CD4-positive, alpha-beta T cell (primary cell): ENCODE measurements around the gene TP53I11. TPM values are rescaled to one million over a fixed set of nuclear protein-coding genes. Genes with fewer than 3 reads are reported as not detected.

Source experiments
- ATAC-seq: fragments of 200-7000 bp; cut with Tn5 transposase; one replicate; pipeline ENCODE4 v1.10.0; 2022; ENCODE audit warnings: mild to moderate bottlenecking; ENCODE audit not compliant: poor library complexity
- CTCF ChIA-PET: fragments of 350-600 bp; sonication (Branson Sonifier 250); formaldehyde crosslinking; loops from one replicate; lab custom pipeline; 2021; ENCODE audit warnings: antibody characterized with exemption, inconsistent platforms; lab: Charles Lee
- POLR2A ChIA-PET: fragments of 350-600 bp; sonication (Branson Sonifier 250); formaldehyde crosslinking; loops from one replicate; lab custom pipeline; 2021; ENCODE audit warnings: antibody characterized with exemption, inconsistent platforms; lab: Charles Lee
- DNase-seq, 14 experiments: peaks; one replicate each; pipeline ENCODE4 v3.0.0-alpha.2; 2013 to 2020; ENCODE audit warnings: mixed read lengths in 2 of 14
- H3K27ac ChIP-seq, 2 donors: one replicate each; pipeline versions ENCODE4 v1.5.1 to v1.7.0; 2013; ENCODE audit warnings: low read length in 2 of 2, low read depth in 1 of 2, mild to moderate bottlenecking in 1 of 2
- H3K27me3 ChIP-seq, 2 experiments: 1 replicate in 1 of 2; 2 replicates in 1 of 2; pipeline versions ENCODE4 v1.6.1 to v1.7.0; 2013; ENCODE audit warnings: low read length in 2 of 2, control low read depth in 1 of 2, mild to moderate bottlenecking in 1 of 2, moderate library complexity in 1 of 2; ENCODE audit not compliant: insufficient read depth in 2 of 2, control insufficient read depth in 1 of 2
- H3K36me3 ChIP-seq: one replicate; pipeline ENCODE4 v1.6.1; 2013; ENCODE audit warnings: low read length, control low read depth; ENCODE audit not compliant: insufficient read depth
- H3K4me1 ChIP-seq: one replicate; pipeline ENCODE4 v1.6.1; 2013; ENCODE audit warnings: low read length, control low read depth; ENCODE audit not compliant: insufficient read depth
- H3K4me3 ChIP-seq: one replicate; pipeline ENCODE4 v1.5.1; 2013; ENCODE audit warnings: mild to moderate bottlenecking, low read length, moderate library complexity
- H3K9me3 ChIP-seq, 2 experiments: 1 replicate in 1 of 2; 2 replicates in 1 of 2; pipeline versions ENCODE4 v1.6.1 to v1.7.0; 2013; ENCODE audit warnings: low read length in 2 of 2, mild to moderate bottlenecking in 2 of 2, control low read depth in 1 of 2, moderate library complexity in 1 of 2; ENCODE audit not compliant: control insufficient read depth in 1 of 2, insufficient read depth in 1 of 2
- H3K27ac Mint-ChIP-seq: one replicate; pipeline ENCODE4 v1.8.0; 2020; ENCODE audit warnings: mixed read lengths
- H3K27me3 Mint-ChIP-seq: one replicate; pipeline ENCODE4 v1.8.0; 2021; ENCODE audit warnings: mixed read lengths
- H3K36me3 Mint-ChIP-seq: one replicate; pipeline ENCODE4 v1.8.0; 2021; ENCODE audit warnings: low read depth, mixed read lengths
- H3K4me1 Mint-ChIP-seq: one replicate; pipeline ENCODE4 v1.8.0; 2021; ENCODE audit warnings: low read depth, mixed read lengths
- H3K4me3 Mint-ChIP-seq: one replicate; pipeline ENCODE4 v1.8.0; 2020; ENCODE audit warnings: mild to moderate bottlenecking, mixed read lengths
- H3K9me3 Mint-ChIP-seq: one replicate; pipeline ENCODE4 v1.8.0; 2020; ENCODE audit warnings: mixed read lengths
- CTCF ChIP-seq: fragments of 200-600 bp; IDR thresholded peaks from one replicate; pipeline ENCODE4 v1.8.0; 2022; ENCODE audit warnings: antibody characterized with exemption, mild to moderate bottlenecking
- intact Hi-C, 2 experiments: fragments of 100-400 bp; cut with DNase I in 1 of 2; cut with micrococcal nuclease in 1 of 2; formaldehyde crosslinking; loops; one replicate each; pipeline versions ENCODE4 v1.15.1 to v1.9.0; 2023 to 2025; cut with DNase I, micrococcal nuclease
- total RNA-seq, 174 experiments: library from RNA in 2 of 174; stranded (reverse) in 2 of 174; gene quantifications; one replicate each; pipeline ENCODE4 v1.2.3 and lab custom pipeline; 2021 to 2026

Gene TP53I11
- total RNA-seq, 2 experiments from 2014 or later: 3.5 to 4.6 TPM

- H3K4me1 Mint-ChIP-seq: no peaks in the 10 kb centered on the region
- no peaks in the 10 kb centered on the region for H3K36me3 Mint-ChIP-seq
- peaks cover 43% of the 10 kb centered on the region for H3K4me1 ChIP-seq
- no peaks in the 10 kb centered on the region for H3K27me3 Mint-ChIP-seq
- H3K4me3 ChIP-seq: no peak overlapping the region
- no peak for ATAC-seq
- POLR2A ChIA-PET: no interaction called here
- H3K27ac Mint-ChIP-seq: no peak overlapping the region
- no peaks in the 10 kb centered on the region for H3K9me3 Mint-ChIP-seq
- intact Hi-C loops: no loop called here
- no peak overlapping the region for H3K27ac ChIP-seq
- TF ChIP-seq CTCF: no peak
- CTCF ChIA-PET: interaction anchor here (1.3 kb wide), 1 partner anchor 53 kb away, joined by 4 read pairs; no protein-coding TSS in a partner anchor
- no peaks in the 10 kb centered on the region for H3K27me3 ChIP-seq
- DNase-seq: no peak
- no peak overlapping the region for H3K4me3 Mint-ChIP-seq
- no peaks in the 10 kb centered on the region for H3K36me3 ChIP-seq
- no peaks in the 10 kb centered on the region for H3K9me3 ChIP-seq
Measured at GRCh38 chr11:44979543-44980399, 29.1 kb upstream of the TP53I11 start.

GRCh38 chr11:44978961-44979331, 28.3 kb upstream of the TP53I11 start:
- H3K36me3 Mint-ChIP-seq: no peaks in the 10 kb centered on the region
- H3K4me1 Mint-ChIP-seq: no peaks in the 10 kb centered on the region
- no peaks in the 10 kb centered on the region for H3K9me3 ChIP-seq
- no peaks in the 10 kb centered on the region for H3K27me3 Mint-ChIP-seq
- POLR2A ChIA-PET: no interaction called here
- intact Hi-C loops: no loop called here
- no peak for DNase-seq
- CTCF ChIA-PET: interaction anchor here (1.3 kb wide), 1 partner anchor 52 kb away, joined by 4 read pairs; no protein-coding TSS in a partner anchor
- ATAC-seq: no peak
- peaks cover 50% of the 10 kb centered on the region for H3K4me1 ChIP-seq
- no peak overlapping the region for H3K4me3 Mint-ChIP-seq
- no peaks in the 10 kb centered on the region for H3K9me3 Mint-ChIP-seq
- H3K27ac Mint-ChIP-seq: no peak overlapping the region
- TF ChIP-seq CTCF: no peak
- H3K27ac ChIP-seq: no peak overlapping the region
- no peaks in the 10 kb centered on the region for H3K27me3 ChIP-seq
- H3K4me3 ChIP-seq: no peak overlapping the region
- no peaks in the 10 kb centered on the region for H3K36me3 ChIP-seq

GRCh38 chr11:44978274-44978960, 27.7 kb upstream of the TP53I11 start:
- no peak overlapping the region for H3K4me3 ChIP-seq
- no peak for DNase-seq
- POLR2A ChIA-PET: no interaction called here

More at GRCh38 chr11:44978274-44978960, 27.7 kb upstream of the TP53I11 start:
- no peak overlapping the region for H3K27ac ChIP-seq
- H3K27me3 Mint-ChIP-seq: no peaks in the 10 kb centered on the region
- CTCF ChIA-PET: no interaction called here
- intact Hi-C loops: no loop called here
- H3K4me1 Mint-ChIP-seq: no peaks in the 10 kb centered on the region
- no peaks in the 10 kb centered on the region for H3K36me3 ChIP-seq
- H3K27ac Mint-ChIP-seq: no peak overlapping the region
- H3K4me1 ChIP-seq: peaks cover 50% of the 10 kb centered on the region
- no peak overlapping the region for H3K4me3 Mint-ChIP-seq
- no peaks in the 10 kb centered on the region for H3K27me3 ChIP-seq
- ATAC-seq: no peak
- H3K9me3 ChIP-seq: no peaks in the 10 kb centered on the region
- H3K9me3 Mint-ChIP-seq: no peaks in the 10 kb centered on the region
- H3K36me3 Mint-ChIP-seq: no peaks in the 10 kb centered on the region
- no peak for TF ChIP-seq CTCF
